Measurements from ENCODE around the gene STAB2.

Gene STAB2

GRCh38 chr12:103814436-103814835 is 227.4 kb downstream of the STAB2 start:
- no peak for DNase-seq

Data from stimulated activated naive CD4-positive, alpha-beta T cell (primary cell).